ENCODE measurements around the gene OR52E5.

Gene OR52E5

DNA sequence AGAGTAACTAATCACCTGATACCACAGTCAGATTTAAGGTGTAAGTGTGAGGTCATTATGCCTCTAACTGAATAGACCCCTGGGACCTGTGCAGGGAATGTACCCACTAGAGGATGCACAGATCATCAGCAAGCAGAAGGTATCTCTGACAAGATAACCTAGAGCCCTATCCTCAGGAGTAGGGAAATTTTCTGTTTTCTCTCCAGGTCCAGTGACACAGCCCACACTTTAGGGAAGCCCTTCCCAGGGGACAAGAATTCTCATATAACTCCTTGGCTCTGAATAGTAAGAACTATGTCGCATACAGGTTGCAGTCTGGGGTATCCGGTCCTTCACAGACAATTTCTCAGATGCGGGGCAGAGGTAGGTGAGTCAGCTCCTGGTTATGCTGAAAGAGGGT is at the start of gene OR52E5:
TSS of gene OR52E5 (plus strand) at position 301 of the 400 bp plus-strand sequence. CDS start 7,569 bp downstream, outside the sequence.
- no peak for DNase-seq (ENCODE audit: low read depth)

DNA sequence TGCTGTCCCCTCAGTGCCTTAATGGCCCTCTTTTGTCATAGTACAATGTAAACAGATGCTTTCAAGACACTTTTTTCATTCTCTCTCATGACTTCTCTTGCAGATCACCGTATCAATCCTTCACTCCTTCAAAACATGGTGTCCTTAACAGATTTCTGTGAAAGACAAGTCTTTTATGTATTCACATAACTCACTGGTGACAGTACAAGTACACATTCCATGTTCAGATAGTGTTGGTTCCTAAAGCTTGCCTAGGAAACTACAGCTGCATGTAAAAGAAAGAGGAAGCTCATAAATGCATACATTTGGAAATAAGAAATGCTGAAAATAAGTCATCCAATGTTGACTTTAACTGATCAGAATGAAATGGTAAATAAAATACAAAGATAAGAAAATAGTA is 46.3 kb upstream of the OR52E5 start:
- no peak for DNase-seq (ENCODE audit: low read depth)

DNA sequence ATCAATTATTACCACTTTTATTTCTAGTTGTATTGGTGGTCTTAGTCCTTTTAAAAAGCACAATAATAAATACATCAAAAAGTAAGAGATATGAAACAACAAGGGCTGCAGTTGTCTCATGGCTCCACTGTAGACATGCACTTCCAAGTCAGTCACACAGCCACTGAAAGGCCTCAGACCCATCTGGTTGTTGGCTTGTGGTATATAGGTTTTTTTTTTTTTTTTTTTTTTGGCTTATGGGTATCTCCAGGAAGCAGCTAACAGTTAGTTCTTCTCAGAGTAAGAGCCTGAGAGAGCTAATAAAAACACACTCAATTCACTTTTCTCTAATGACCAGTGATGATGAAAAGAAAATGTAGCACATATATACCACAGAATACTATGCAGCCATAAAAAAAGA is 45.3 kb upstream of the OR52E5 start:
- DNase-seq (ENCODE audit: low read depth): no peak

DNA sequence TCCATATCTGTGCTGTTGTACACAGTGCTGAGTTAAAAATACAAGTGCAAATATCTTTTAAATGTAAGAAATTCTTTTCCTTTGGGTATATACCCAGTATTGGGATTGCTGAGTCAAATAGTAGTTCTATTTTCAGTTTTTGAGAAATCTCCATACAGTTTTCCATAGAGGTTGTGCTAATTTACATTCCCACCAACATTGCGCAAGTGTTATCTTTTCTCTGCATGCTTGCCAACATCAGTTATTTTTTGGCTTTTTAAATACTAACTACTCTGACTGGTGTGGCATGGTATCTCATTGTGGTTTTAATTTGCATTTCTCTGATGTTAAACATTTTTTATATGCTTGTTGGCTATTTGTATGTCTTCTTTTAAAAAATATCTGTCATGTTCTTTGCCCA is 42.0 kb upstream of the OR52E5 start:
- no peak for DNase-seq (ENCODE audit: low read depth)

DNA sequence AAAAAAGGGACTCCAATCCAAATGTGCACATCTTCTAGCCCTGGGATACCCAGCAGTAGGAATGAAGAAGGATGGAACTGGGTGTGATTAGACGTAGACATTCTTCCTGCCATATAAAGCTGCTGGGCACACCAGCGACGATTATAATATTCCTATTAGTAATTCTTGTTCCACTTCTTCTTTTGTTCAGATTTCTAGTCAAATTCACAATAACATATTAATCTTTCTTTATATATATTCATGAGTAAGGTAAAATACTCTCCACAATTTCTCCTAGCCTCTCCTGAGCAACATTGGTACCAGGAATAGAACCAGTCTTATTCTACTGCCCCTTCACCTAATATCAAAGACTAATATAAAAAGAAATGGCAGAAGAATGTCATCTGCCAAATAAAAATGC is 35.4 kb upstream of the OR52E5 start, which contains the start of gene OR52E8:
TSS of gene OR52E8 (minus strand) at position 101 of the 400 bp plus-strand sequence. CDS start at position 101, 0 bp downstream.
- no peak for DNase-seq (ENCODE audit: low read depth)

DNA sequence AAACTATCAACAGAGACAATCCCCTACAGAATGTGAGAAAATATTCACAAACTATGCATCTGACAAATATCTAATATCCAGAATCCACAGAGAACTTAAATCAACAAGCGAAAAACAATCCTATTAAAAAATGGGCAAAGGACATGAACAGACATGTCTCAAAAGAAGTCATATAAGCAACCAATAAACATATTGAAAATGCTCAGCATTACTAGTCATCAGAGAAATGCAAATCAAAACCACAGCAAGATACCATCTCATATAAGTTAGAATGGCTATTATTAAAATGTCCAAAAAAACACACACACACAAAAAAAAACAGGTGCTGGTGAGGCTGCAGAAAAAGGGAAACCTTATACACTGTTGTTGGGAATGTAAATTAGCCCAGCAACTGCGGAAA is 27.2 kb upstream of the OR52E5 start:
- DNase-seq (ENCODE audit: low read depth): no peak

DNA sequence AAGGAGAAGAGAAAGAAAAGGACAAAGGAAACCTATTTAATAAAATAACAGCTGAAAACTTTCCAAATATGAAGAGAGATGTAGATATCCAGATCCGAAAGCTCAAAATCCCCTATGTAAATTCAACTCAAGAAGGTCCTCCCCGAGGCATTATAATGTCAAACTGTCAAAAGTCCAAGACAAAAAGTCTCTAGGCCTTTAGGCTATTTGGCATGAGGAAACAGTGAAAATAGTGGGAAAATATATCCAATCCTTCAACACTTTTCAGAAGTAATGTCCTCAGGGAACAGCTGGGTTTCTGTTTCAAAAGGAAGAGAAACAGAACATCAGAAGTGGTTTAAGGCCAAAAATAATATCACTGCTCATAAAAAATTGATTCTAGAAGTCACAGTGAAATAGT is 14.4 kb upstream of the OR52E5 start:
- DNase-seq (ENCODE audit: low read depth): no peak

DNA sequence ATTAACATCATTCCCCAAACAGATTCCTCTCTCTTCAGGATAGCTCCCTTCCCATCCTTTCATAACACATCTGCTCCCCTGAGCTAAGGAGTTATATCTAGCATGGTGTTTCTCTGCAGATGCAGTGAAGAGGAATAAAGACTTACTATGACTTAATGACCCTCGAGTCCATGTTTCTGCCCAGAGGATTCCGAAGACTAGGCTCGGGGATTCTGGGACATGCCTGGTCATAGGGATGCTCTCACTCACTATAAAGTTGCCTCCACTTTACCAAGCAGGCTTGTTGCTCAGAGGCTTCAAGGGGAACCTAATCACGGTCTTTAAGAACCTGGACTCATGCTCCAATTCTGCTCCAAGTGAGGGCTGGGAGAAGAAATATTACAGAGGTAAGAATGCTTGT is 12.7 kb upstream of the OR52E5 start, which contains the start of gene OR52E4:
TSS of gene OR52E4 (plus strand) at position 301 of the 400 bp plus-strand sequence. CDS start 3,664 bp downstream, outside the sequence.
- no peak for DNase-seq (ENCODE audit: low read depth)

DNA sequence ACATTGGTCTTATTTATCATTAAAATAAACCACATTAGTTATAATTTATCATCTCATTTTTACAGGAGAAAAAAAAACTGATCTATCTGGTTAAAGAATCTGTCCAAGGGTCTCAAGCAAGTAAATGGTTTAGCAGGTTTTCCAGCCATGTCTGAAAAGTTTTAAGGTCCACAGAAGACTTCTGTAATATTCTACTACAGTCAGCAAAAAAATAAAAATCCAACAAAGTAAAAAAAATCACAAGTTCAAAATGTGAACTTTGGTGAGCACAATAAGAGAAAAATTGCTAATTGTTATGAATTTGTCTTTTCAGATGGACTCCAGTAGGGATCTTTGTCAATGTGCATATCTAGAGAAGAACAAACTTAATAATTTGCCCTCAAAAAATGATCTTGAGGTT is 11.3 kb upstream of the OR52E5 start:
- no peak for DNase-seq (ENCODE audit: low read depth)

DNA sequence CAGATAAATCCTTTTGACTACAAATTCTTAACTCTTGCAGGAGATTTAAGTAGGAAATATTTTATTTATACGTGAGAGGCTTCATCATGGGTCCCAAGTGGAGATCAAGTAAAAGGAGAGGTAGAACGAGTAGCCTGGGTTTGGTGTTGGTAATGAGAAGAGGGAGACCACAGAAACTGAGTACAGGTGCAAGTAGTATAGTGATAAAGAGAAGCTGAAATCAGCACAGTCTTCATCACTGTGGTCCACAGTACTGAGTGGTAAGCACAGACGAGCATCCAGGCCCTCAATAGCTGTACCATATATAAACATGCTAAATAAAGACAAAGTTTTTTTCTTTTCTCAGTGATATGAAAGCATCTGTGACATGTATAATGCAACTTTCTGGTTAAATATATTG is 5.8 kb upstream of the OR52E5 start:
- DNase-seq (ENCODE audit: low read depth): no peak

DNA sequence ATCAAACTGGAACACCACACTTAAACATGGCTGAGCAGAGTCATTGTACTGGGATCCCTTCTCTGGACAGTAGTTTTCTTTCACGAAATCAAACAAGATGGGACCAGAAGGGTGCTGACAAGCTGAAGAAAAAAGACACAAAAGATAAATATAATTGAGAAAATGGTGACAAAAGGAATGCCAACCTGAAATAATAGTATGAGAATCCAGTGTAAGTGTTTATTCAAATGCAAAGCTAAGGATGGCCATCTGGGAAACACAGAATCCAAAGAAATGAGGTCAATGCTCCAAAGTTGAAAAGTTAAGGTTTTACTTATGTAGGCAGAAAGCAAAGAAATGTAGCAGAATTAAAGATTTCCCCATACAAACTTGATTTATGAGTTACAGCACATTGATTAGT is 5.3 kb upstream of the OR52E5 start:
- DNase-seq (ENCODE audit: low read depth): no peak

DNA sequence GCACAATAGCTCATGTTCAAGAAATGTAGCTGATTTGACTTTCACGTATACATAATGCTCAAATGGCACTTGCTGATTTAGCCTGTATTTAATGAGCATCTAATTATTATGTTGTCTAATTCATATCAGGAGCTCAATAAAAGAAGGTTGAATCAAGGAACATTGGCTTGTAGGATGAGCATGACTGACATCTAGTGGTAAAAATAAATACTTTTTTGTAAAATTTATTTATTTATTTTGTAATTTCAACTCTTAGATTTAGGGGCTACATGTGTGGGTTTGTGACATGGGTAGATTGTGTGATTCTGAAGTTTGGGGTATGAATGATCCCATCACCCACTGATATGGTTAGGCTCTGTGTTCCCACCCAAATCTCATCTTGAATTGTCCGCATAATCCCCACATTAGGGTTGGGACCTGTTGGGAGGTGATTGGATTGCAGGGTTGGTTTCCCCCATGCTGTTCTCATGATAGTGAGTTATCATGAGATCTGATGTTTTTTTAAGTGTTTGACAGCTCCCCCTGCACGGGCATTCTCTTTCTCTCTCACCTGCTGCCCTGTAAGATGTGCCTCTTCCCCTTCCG is 1.7 kb upstream of the OR52E5 start:
- no peak for DNase-seq (ENCODE audit: low read depth)

DNA sequence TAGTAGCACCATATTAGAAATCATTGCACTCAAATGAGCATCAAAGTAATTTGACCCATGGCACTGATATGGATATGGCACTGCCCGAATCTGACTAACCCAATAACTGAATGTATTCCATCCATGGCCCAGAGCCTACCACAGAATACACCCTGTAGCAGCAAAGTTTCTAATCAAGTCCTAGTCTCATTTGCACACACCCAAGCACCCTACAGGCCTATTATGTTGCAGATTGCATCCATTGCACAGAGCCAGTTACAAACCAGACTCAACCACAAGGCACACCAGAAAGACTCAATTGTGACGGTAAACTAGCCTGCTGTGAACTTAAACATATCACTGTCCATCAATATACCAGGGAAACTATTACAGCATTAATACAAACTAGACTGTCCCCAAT is 6.5 kb downstream of the OR52E5 start:
- no peak for DNase-seq (ENCODE audit: low read depth)

DNA sequence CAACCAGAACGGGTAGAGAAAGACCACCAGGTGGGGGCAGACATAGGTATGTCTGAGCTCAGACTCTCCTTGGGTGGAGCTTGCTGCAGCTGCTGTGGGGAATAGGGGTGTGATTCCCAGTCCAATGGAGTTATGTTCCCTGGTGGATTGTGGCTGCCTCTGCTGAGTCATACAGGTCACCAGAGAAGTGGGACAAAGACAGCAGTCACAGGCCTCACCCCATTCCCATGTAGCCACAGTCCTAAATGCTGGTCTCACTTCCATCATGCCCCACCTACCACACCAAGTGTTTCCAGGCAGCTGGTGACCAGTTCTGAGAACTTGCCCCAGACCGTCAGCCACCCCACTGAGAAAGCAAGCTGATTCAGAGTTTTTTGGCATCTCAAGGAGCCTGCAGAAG is 17.5 kb downstream of the OR52E5 start:
- DNase-seq (ENCODE audit: low read depth): no peak

DNA sequence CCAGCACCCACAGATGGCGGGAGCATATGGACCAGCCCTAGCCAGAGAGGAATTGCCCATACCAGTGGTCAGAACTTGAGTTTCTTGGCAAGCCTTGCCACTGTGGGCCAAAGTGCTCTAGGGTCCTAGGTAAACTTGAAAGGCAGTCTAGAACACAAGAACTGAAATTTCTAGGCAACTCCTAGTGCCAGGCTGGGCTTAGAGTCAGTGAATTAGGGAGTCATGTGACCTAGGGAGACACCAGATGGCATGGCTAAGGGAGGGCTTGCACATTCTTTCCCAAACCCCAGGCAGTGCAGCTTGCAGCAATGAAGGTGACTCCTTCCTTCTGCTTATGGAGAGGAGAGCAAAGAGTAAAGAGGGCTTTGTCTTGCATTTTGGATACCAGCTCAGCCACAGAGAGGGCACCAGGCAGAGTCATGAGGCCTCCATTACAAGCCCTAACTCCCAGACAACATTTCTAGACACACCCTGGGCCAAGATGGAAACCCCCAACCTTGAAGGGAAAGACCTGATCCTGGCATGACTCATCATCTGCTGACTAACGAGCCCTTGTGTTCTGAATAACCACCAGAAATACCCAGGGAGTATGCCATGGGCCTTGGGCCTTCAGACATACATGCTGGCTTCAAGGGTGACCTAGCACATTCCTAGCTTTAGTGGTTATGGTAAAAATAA is 29.9 kb downstream of the OR52E5 start:
- no peak for DNase-seq (ENCODE audit: low read depth)

DNA sequence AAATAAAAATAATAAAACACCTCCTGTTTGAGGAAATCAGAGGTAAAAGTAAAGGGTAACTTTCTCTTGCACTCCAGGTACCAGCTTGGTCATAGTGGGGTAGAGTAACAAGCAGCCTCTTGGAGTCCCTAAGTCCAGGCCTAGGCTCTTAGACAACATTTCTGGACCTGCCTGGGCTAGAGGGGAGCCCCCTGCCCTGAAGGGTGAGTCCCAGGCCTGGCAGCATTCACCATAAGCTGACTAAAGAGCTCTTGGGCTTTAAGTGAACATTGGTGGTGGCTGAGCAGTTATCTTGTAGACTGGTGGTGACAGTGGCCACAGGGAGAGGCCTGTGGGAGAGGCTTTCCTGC is 30.4 kb downstream of the OR52E5 start:
- DNase-seq (ENCODE audit: low read depth): no peak

DNA sequence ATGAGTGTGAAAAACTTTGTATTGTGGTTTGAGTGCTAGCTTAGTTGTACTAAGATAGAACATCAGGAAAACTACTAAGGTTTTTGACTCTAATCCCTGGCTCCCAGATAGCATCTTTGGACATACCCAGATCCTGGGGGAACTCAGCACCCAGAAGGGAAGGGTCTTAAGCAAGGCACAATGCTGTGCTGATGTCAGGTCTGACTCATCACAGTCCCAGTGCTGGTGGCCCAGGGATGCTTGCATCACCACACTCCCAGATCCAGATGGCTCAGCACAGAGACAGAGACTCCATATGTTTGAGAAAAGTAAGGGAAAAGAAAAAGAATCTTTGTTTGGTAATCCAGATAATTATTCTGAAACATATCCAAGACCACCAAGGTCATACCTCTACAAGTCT is 30.8 kb downstream of the OR52E5 start:
- no peak for DNase-seq (ENCODE audit: low read depth)

DNA sequence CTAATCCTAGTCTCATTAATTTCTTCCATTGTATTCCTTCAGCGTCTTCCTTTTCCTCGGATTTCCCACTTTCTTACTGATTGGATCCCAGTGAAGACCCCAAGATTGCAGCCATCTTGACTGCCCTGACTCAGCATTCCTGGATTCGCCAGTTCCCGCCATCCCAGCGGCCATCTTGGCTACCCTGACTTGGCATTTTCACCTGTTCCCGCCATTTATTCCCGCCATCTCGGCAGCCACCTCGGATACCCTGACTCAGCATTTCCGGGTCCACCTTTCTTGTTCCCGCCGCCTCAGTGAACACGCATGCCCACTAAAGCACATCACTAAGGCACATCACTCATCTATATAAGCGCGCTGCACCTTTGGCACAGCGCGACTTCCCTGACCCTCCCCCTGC is 35.3 kb downstream of the OR52E5 start:
- DNase-seq (ENCODE audit: low read depth): no peak

DNA sequence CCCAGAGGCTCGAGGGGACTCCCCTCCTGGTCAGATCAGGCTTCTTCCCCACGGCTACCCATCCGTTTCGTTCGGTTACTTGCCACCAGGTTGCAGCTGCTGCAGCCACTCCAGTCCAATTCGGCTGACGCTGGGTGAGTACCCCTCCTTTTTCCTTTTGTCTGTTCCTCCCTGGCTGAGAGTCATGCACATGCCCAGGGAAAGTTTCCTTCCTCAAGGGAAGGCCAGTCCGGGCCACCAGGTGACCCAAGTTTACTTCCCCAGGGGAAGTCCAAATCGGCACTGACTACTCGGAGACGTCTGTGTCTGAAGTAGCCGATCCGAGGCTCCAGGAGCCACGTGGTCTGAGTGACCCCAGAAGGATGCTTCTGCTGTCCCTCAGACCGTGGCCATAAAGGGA is 35.8 kb downstream of the OR52E5 start:
- DNase-seq (ENCODE audit: low read depth): no peak

DNA sequence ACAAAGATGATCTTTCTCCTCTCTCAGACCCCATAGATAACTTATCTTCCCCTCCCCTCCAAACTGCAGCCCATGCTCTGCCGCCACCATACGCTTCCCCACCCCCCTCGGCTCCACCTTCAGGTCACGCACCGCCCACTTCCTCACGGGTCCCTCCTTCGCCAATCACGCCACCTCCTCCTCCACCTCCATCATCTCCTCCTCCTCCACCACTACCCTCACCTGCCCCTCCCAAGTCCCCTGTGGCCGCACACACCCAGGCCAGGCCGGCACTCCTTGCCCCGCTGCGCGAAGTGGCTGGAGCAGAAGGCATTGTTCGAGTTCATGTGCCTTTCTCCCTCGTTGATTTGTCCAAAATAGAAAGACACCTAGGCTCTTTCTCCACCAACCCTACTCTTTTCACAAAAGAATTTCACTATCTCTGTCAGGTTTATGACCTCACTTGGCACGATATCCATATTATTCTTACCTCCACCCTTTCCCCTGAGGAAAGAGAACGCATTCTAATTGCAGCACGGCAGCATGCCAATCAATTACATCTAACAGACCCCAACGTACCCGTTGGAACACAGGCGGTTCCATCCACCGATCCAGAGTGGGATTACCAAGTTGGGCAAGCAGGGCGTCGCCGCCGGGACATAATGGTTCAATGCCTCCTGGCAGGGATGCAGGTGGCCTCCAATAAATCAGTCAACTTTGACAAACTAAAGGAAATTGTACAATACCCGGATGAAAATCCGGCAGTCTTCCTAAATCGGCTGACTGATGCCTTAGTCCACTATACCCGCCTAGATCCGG is 36.8 kb downstream of the OR52E5 start:
- DNase-seq (ENCODE audit: low read depth): no peak

DNA sequence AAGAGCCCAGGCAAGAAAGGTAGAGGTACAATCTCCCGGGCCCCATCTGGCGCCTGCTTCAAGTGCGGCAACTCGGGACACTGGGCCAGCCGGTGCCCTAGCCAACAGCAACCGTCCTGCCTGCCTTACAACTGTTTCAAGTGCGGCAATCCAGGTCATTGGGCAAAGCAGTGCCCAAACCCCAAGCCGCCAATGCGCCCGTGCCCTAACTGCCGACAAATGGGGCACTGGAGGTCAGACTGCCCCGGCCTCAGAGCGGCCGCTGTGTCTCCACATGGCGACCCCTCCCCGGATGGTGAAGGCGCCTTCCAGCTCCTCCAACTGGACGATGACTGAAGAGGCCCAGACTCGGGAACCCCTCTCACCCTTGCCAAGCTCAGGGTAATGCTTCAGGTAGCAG is 37.6 kb downstream of the OR52E5 start:
- DNase-seq (ENCODE audit: low read depth): no peak

DNA sequence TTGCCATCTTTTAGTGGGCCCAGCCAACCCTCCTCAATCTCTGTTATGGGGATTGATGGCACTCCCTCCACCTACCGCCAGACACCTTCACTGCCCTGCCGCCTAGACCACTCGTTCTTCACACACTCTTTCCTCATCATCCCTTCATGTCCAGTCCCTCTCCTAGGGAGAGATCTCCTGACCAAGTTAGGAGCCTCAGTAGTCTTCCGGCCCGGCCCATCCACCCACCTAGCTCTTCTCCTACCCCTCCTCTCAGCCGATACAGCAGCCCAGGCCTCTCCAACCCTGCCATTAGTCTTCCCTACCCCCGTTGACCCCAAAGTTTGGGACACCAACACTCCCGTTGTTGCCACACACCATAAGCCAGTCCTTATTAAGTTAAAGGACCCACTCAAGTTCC is 38.1 kb downstream of the OR52E5 start:
- DNase-seq (ENCODE audit: low read depth): no peak

DNA sequence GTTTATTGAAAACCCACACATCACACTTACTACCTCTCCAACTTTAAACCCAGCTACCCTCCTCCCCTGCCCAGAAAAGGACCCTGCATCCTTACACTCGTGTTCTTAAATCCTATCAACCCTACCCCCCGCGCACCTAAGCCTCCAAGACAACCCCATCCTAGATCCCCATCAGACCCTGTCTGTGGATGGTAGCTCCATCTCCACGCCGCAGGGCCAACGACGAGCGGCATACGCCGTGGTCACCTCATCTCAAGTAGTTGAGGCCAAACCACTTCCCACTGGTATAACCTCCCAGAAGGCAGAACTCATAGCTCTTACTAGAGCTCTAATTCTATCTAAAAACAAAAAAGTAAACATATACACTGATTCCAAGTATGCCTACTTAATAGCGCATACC is 39.7 kb downstream of the OR52E5 start:
- no peak for DNase-seq (ENCODE audit: low read depth)
